Tibial nerve (tissue), 4 donors: ENCODE data around the gene CASS4.

Experiments
- EP300 ChIP-seq, 2 donors: sonication (generic); formaldehyde crosslinking; IDR thresholded peaks; one replicate each; pipeline ENCODE4 v1.6.1; 2017; ENCODE audit warnings: antibody characterized with exemption in 2 of 2, mild to moderate bottlenecking in 1 of 2
- POLR2A ChIP-seq, 2 donors: fragments of 450-650 bp; IDR thresholded peaks; one replicate each; pipeline ENCODE4 v1.6.1; 2017; ENCODE audit warnings: antibody characterized with exemption in 2 of 2, mild to moderate bottlenecking in 2 of 2, moderate library complexity in 2 of 2
- TF ChIP-seq, protein P1 (sequence below), 5 experiments: fragments of 200-600 bp in 3 of 5; fragments of 450-650 bp in 2 of 5; sonication (generic) in 3 of 5; IDR thresholded peaks; one replicate each; pipeline ENCODE4 v1.5.1; 2016 to 2019; ENCODE audit warnings: antibody characterized with exemption in 5 of 5, mild to moderate bottlenecking in 3 of 5, moderate library complexity in 2 of 5

DNA sequence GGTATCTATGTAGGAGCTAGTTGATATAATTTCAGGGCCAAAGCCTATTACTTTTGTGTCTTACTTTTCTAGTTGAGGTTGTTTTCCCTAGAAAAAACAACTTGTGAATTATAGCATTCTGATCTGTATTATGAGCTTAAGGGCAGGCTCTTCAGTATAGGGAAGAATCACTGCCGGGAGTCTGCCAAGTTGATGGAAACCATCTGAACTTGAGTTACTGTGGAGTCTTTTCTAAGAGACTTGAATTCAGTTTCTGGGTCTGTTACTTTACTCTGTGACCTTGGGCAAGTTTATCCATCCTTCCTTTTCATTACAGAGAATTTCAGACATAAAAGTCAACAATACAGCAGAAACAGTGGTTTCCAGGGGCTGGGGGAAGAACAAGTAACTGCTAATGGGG, 2.1 kb upstream of the CASS4 start:
- TF ChIP-seq, protein P1, sequence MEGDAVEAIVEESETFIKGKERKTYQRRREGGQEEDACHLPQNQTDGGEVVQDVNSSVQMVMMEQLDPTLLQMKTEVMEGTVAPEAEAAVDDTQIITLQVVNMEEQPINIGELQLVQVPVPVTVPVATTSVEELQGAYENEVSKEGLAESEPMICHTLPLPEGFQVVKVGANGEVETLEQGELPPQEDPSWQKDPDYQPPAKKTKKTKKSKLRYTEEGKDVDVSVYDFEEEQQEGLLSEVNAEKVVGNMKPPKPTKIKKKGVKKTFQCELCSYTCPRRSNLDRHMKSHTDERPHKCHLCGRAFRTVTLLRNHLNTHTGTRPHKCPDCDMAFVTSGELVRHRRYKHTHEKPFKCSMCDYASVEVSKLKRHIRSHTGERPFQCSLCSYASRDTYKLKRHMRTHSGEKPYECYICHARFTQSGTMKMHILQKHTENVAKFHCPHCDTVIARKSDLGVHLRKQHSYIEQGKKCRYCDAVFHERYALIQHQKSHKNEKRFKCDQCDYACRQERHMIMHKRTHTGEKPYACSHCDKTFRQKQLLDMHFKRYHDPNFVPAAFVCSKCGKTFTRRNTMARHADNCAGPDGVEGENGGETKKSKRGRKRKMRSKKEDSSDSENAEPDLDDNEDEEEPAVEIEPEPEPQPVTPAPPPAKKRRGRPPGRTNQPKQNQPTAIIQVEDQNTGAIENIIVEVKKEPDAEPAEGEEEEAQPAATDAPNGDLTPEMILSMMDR (IDR thresholded peaks at IDR 0.05), result no peak
- no peak for TF ChIP-seq POLR2A (IDR thresholded peaks at IDR 0.05)
- TF ChIP-seq EP300 (IDR thresholded peaks at IDR 0.05), result no peak
